ENCODE measurements around the gene INHA. TPM values are rescaled to one million over a fixed set of nuclear protein-coding genes. Genes with fewer than 3 reads are reported as not detected.

Gene INHA
- total RNA-seq, 2 donors from 2014 or later = not detected

- H3K27ac Mint-ChIP-seq = no peak overlapping the region
These were observed 52.5 kb downstream of the INHA start for GRCh38 chr2:219624565-219624964.

GRCh38 chr2:219625179-219625578 is 53.1 kb downstream of the INHA start:
- DNase-seq = no peak
- H3K4me3 Mint-ChIP-seq = no peak overlapping the region

More at GRCh38 chr2:219624565-219624964, 52.5 kb downstream of the INHA start:
- Mint-ChIP-seq H3K36me3 (ENCODE audit: low read depth) (no peaks in the 10 kb centered on the region), H3K27me3 (peaks cover 60% of the 10 kb centered on the region), H3K4me1 (peaks cover 7% of the 10 kb centered on the region), H3K4me3 (no peak overlapping the region)
- no peak for ATAC-seq
- H3K9me3 ChIP-seq (ENCODE audit: control insufficient read depth, low read length, poor library complexity, severe bottlenecking) = no peaks in the 10 kb centered on the region
- DNase-seq = no peak

More at GRCh38 chr2:219625179-219625578, 53.1 kb downstream of the INHA start:
- no peaks in the 10 kb centered on the region for H3K36me3 Mint-ChIP-seq (ENCODE audit: low read depth)
- H3K4me1 Mint-ChIP-seq = peaks cover 7% of the 10 kb centered on the region
- H3K27me3 Mint-ChIP-seq = peaks cover 61% of the 10 kb centered on the region
- no peaks in the 10 kb centered on the region for H3K9me3 ChIP-seq (ENCODE audit: control insufficient read depth, low read length, poor library complexity, severe bottlenecking)
- ATAC-seq = no peak
- no peak overlapping the region for H3K27ac Mint-ChIP-seq

Other genes starting within 250 kb of the INHA start
- not detected for gene RESP18, start 239.6 kb upstream of the INHA start, total RNA-seq
- gene DNPEP, start 184.4 kb upstream of the INHA start, total RNA-seq = 100 to 1,000 TPM in 1 of 2 donors, 10 to 100 TPM in 1; 81.3 to 107 TPM
- gene DES, start 153.9 kb upstream of the INHA start, total RNA-seq = not detected
- 1 to 10 TPM; 7.3 to 8.4 TPM for gene SPEG, start 137.5 kb upstream of the INHA start, total RNA-seq
- 10 to 100 TPM; 25.1 to 27.2 TPM for gene GMPPA, start 73.4 kb upstream of the INHA start, total RNA-seq
- under 1 TPM in 1 of 2 donors, not detected in 1; 0.13 TPM for gene ASIC4, start 57.8 kb upstream of the INHA start, total RNA-seq
- 10 to 100 TPM in 1 of 2 donors, 1 to 10 TPM in 1; 9.4 to 10.4 TPM for gene CHPF, start 28.5 kb upstream of the INHA start, total RNA-seq
- under 1 TPM; 0.42 to 0.77 TPM for gene TMEM198, start 28.3 kb upstream of the INHA start, total RNA-seq
- gene OBSL1, start 771 bp upstream of the INHA start, total RNA-seq = 1 to 10 TPM in 1 of 2 donors, under 1 TPM in 1; 0.67 to 1.1 TPM
- gene STK11IP, start 25.5 kb downstream of the INHA start, total RNA-seq = 10 to 100 TPM; 35.8 to 40.6 TPM
- under 1 TPM in 1 of 2 donors, not detected in 1; 0.08 TPM for gene SLC4A3, start 55.3 kb downstream of the INHA start, total RNA-seq

All from T-helper 17 cell (primary cell).